Subcutaneous adipose tissue (tissue), 4 donors: ENCODE results near the gene PCDHGC5. TPM values are rescaled to one million over a fixed set of nuclear protein-coding genes. Genes with fewer than 3 reads are reported as not detected.

Experiments used
- CTCF ChIP-seq: fragments of 450-650 bp; IDR thresholded peaks from one replicate; pipeline ENCODE4 v1.5.1; 2016; ENCODE audit warnings: low read depth, mild to moderate bottlenecking, control low read depth, antibody characterized with exemption, moderate library complexity
- total RNA-seq, 4 donors: library from RNA; depleted of rRNA; stranded (reverse); fragments of >200 nt; gene quantifications; one replicate each; pipeline ENCODE4 v1.1.0, GENCODE V29; 2016

Gene PCDHGC5
- total RNA-seq, 4 donors from 2014 or later, result 0.82 to 1.8 (median 1.2) TPM

GRCh38 chr5:141484641-141485311 is 4.1 kb upstream of the PCDHGC5 start, which contains the start of gene PCDHGC4:
TSS of gene PCDHGC4 (plus strand) at chr5:141485030. CDS start at chr5:141485174, 144 bp downstream.
- no peak for TF ChIP-seq CTCF

- no peak for TF ChIP-seq CTCF
Measured at GRCh38 chr5:141485321-141486055, 3.4 kb upstream of the PCDHGC5 start.

GRCh38 chr5:141486091-141486490 is 2.8 kb upstream of the PCDHGC5 start:
- no peak for TF ChIP-seq CTCF

GRCh38 chr5:141487131-141487530 is 1.8 kb upstream of the PCDHGC5 start:
- no peak for TF ChIP-seq CTCF

- no peak for TF ChIP-seq CTCF
Measured at GRCh38 chr5:141489841-141490240, 960 bp downstream of the PCDHGC5 start.

GRCh38 chr5:141490271-141490670 is 1.4 kb downstream of the PCDHGC5 start:
- no peak for TF ChIP-seq CTCF

GRCh38 chr5:141490771-141491170 is 1.9 kb downstream of the PCDHGC5 start:
- no peak for TF ChIP-seq CTCF
